Stimulated activated CD4-positive, alpha-beta T cell treated with anti-CD3 and anti-CD28 coated beads, Interleukin-4, amount 100 ng/mL, for 24 hours (primary cell): Measurements from ENCODE around the gene ECE1.
A peak's percentile ranks its signal among the peaks of the same experiment; 100 is the strongest.
"Not testable (repeated sequence)": the region's sequence is repeated elsewhere in the genome, so short reads cannot be mapped to it uniquely, and the experiment has no call there.

Experiments used
- DNase-seq: peaks from one replicate; pipeline ENCODE4 v3.0.0-alpha.2; 2020

The ECE1 gene

GRCh38 chr1:21175324-21175669 lies 115.0 kb downstream of the ECE1 start:
- DNase-seq: peak; percentile 14

GRCh38 chr1:21174654-21175323 lies 115.5 kb downstream of the ECE1 start:
- no peak for DNase-seq

- DNase-seq: no peak
Measured at GRCh38 chr1:21174230-21174629, 116.0 kb downstream of the ECE1 start.

- DNase-seq: not testable (repeated sequence)
Measured at GRCh38 chr1:21173096-21173495, 117.2 kb downstream of the ECE1 start.

GRCh38 chr1:21170837-21171236 lies 119.4 kb downstream of the ECE1 start:
- not testable (repeated sequence) for DNase-seq

- no peak for DNase-seq
Measured at GRCh38 chr1:21168444-21168843, 121.8 kb downstream of the ECE1 start.
